NCI-H82 treated with DMSO at 0.1 percent for 48 hours (cell line): Measurements from ENCODE around the gene COL23A1.

Source experiments
- DNase-seq: peaks from one replicate; lab custom pipeline; 2025; ENCODE audit not compliant: unreplicated experiment; lab: John Stamatoyannopoulos, UW

COL23A1 gene

DNA sequence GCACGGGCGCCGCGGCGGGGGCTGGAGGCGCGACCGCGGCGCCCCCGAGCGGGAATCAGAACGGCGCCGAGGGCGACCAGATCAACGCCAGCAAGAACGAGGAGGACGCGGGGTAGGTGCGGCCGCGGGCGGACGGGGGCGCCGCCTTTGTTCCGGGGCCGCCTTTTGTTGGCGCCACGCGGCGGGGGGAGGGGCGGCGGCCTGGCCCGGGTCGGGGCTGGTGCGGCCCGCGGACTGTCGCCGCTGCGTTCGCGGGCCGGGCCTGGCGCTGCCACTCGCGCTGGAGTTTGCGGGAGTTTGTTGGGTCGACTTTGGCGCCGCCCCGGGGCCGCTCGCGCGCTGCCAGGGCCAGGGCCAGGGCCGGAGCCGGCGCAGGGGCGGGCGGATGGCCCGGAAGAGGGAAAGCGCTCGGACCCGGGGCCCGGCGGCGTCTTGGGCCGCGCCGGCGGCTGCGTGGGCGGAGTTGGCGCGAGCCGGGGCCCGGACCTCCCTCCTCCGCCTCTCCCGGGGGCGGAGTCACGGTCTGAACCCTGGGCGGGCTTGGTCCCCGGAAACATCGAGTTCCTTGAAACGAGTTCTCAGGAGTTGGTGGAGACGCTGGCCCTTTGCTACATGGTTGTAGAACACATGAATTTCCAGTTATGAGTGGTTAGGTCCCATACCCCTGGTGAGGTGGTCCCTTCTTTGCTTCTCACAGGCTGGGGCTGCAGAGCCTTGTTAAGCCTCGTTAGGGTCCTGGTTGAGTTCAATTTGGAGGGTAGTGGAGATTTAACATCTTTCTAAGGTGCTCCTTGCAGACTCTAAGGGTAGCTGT is 385.1 kb downstream of the COL23A1 start:
- DNase-seq, result no peak

DNA sequence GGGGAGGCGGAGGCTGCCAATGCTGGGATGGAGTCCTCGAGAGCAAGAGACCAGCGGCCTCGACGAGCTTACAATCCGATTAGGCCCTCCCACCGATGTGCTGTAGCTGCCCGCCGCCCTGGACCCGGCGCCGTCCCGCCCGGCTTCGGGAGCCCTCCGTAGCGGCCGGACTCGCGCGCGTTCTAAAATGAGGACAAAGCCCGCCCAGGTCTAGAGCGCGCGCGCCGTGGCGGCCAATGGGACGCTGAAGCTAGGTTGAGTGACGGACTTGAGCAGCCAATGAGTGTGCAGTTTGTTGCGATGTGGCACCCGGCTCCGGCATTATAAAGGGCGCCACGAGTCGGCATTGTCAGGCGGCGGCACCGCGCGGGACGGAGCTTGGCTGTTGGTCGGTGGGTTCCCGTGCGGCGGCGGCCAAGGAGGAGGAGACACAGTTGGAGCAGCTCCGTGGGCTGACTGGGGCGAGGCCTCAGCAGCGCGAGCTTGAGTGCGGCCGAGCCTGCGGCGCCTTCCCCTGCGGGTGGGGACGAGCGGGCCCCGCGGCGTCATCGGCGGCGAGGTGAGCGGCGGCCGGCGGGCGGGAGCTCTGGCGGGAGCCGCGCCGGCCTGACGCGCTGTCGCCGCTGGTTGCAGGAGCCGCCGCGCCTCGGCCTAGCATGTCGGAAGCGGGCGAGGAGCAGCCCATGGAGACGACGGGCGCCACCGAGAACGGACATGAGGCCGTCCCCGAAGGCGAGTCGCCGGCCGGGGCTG is 385.8 kb downstream of the COL23A1 start, which contains the start of gene HNRNPAB:
HNRNPAB (plus strand) TSS at position 352 of the 753 bp plus-strand sequence; CDS start at position 657, 305 bp downstream.
- peak; percentile 82 for DNase-seq

DNA sequence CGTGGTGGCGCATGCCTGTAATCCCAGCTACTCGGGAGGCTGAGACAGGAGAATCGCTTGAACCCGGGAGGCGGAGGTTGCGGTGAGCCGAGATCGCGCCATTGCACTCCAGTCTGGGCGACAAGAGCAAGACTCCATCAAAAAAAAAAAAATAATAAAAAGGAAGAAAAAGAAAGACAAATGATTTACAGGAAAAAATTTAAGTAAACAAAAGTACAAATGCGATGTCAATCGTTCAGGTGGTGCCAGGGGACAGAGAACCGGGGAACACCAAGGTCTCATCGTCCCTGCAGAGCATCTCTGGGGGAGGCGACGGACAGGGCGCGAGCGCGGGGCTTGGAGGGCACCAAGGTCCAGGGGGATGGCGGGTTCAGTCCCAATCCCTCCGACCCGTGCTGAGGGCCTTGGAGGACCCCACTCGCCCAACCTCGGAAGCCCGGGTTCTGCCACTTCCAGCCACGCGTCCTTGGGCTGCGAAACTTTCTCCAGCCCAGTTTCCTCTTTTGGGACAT is 386.5 kb downstream of the COL23A1 start:
- DNase-seq, result no peak

DNA sequence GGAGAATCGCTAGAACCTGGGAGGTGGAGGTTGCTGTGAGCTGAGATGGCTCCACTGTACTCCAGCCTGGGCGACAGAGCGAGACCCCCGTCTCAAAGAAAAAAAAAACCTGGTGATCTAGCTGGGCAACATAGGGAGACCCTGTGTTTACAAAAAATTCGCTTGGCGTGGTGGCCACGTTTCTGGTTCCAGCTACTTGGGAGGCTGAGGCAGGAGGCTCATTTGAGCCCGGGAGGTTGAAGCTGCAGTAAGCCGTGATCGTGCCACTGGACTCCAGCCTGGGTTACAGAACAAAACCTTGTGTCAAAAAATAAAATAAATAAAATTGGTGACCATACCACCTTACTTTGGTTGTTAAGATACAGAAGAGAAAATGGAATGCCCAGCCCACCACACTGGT is 387.7 kb downstream of the COL23A1 start:
- DNase-seq, result no peak

DNA sequence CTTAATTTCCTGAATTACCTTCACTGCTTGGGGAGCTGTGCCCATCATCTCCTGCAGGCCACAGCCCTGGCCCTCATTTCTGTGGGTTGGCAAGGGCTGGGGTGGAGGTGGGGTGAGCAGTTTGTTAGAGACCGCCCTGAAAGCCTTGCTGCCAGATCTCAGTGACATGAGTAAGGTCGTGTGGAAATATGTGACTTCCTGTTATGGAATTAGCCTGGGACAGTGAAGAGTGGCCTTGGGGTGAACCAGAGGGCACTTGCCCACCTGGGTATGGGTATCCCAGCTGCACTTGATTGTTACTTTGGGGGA is 388.3 kb downstream of the COL23A1 start:
- no peak for DNase-seq

DNA sequence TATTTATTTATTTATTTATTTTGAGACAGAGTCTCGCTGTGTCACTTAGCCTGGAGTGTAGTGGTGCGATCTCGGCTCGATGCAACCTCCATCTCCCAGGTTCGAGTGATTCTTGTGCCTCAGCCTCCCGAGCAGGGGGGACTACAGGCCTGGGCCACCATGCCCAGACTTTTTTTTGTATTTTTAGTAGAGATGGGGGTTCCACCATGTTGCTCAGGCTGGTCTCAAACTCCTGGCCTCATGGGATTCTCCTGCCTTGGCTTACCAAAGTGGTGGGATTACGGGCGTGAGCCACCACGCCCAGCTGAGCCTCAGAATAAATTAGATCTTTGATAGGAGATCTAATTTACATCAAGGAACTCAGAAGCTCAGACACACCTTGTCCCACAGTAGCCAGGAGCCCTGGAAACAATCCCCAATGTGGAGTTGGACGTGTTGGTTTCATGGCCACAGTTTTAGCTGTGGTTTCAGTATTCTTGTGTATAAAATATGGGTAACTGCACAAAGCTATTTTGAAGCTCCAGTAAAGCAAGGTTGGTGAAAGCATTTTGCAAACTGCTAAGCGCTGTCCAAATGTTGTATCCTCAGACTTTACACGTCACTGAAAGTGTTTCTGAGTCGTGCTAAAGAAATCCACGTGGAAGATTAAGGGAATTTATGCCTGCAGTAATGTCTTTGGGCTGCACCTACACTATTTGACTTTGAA is 388.8 kb downstream of the COL23A1 start:
- no peak for DNase-seq

DNA sequence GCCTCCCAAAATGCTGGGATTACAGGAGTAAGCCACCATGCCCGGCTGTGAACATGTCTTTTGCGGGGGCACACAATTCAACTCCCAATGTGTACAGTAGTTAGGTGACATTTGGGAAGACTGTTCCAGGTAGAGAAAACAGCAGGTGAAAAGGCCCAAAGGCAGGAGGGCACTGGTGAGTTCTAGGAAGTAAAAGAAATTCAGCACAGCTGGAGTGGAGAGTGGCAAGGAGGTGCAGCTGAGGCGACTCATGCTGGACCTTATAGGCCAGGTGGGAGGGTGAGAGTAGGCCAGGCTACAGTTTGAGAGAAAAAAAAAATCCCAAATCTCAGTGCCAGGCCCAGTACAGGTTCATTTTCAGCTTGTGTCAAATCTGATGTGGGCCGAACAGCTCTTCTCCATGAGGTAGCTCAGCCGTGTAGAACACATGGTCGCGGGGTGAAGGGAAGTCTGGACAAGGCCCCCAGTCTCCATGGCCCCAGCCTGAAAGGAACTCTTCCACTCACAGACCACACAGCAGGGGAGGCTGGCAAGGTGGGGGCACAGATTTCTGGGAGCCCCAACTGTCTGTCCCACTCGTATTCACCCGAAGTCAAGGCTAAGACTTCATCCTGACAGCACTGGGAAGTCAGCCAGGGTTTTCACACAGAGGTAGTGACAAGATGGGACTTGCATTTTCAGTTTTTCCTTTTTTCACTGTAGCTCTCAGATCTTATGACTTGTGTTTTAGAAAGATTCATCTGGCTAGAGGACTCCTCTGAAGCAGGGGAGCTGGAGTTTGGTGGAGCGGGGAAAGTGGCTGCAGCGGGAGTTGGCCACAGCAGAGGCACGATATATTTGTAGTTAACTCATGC is 390.4 kb downstream of the COL23A1 start:
- no peak for DNase-seq

DNA sequence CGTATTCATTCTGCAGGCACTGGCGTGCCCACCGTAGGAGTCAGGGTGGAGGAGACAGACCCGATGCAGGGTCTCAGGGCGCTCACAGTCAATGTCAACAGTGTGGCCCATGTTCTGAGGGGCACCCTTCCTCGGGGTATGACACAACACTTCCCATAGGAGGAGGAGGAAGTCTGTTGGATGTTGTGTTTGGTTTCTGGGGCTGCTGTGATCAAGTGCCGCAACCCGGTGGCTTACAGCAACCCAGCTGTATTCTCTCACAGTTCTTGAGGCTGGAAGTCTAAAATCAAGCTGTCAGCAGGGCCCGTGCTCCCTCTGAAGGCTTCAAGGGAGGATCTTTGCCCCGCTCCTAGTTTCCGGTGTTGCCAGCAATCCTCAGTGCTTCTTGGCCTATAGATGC is 391.5 kb downstream of the COL23A1 start:
- no peak for DNase-seq

DNA sequence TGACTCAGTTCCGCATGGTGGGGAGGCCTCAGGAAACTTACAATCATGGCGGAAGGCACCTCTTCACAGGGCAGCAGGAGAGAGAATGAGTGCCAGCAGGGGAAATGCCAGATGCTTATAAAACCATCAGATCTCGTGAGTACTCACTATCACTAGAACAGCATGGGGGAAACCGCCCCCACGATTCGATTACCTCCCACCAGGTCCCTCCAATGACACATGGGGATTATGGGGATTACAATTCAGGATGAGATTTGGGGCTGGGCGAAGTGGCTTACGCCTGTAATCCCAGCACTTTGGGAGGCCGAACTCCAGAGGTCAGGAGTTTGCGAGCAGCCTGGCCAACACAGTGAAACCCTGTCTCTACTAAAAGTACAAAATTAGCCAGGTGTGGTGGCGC is 392.0 kb downstream of the COL23A1 start:
- peak; percentile 58 for DNase-seq

DNA sequence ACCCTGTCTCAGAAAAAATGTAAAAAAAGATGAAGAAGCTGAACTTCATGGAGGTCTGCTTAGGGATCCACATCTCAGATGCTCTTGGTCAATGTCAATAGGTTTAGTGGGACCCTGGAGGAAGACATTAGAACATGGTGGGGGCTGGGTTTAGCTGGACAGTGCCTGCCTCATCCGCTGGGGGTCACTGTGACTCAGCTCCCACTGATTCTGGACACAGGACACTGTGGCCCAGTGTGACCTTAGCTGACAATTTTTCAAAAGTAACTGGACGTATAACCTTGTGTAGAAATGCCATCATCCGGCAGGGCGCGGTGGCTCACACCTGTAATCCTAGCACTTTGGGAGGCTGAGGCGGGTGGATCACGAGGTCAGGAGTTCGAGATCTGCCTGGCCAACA is 393.2 kb downstream of the COL23A1 start:
- no peak for DNase-seq

DNA sequence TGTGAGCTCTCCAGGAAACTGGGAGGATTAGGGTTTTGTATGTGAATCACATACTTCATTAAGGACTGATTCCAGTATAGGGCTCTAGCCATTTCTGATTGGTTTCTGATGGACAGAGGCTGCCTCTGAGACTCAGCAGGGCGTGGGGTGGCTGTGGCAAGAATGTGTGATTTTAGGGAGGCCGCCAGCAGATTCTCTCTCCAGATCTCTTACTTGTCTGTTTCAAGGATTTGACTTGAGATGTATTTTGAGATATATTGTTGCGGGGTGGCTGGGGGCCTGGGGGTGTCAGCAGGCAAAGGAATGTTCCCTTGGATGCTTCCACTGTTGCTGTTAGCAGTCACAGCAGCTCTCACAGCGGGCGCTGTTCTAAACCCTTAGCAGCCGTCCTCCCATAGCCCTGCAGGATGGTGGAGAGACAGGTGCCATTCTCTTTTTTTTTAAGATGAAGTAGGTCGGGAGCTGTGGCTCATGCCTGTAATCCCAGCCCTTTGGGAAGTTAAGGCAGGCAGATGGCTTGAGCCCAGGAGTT is 393.8 kb downstream of the COL23A1 start:
- no peak for DNase-seq

DNA sequence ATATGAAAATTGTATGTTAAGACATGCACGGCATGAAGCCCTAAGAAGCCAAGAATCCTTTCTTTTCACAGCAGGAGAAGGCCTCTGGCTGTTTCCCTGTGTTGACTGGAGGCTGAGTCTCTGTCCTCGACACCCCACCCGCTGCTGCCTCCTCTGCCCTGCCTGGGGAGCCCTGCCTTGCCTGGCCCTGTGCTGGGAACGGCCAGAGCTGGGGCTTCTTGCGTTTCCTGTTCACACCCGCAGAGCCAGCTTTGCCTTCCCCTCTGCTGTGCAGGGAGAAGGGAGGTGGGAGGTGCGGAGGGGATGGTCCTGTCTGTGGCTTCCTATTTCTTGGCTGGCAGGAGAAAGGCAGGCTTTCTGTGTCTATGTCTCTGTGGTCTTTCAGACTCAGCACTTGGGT is 396.2 kb downstream of the COL23A1 start:
- no peak for DNase-seq

DNA sequence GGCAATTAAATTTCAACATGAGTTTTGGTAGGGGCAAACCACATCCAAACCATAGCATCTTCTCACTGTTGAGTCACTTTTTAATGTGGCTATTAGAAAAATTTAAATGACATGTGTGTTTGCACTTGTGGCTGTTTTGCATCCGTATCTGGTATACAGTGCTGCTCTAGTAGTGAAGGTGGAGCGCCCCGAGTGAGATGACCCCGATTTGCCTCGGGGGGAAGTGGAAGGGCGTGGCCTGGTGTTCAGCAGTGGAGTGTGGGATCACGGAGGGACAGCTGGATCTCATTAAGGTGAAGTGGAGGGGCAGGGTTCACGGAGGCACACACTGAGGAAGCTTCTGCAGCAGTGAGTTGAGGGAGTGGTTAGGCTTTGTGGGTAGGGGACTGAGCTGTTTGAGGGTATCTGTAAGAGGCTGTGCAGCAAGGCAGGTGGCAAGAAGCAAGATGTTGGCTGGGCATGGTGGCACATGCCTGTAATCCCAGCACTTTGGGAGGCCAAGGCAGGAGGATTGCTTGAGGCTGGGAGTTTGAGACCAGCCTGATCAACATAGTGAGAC is 396.9 kb downstream of the COL23A1 start:
- no peak for DNase-seq

DNA sequence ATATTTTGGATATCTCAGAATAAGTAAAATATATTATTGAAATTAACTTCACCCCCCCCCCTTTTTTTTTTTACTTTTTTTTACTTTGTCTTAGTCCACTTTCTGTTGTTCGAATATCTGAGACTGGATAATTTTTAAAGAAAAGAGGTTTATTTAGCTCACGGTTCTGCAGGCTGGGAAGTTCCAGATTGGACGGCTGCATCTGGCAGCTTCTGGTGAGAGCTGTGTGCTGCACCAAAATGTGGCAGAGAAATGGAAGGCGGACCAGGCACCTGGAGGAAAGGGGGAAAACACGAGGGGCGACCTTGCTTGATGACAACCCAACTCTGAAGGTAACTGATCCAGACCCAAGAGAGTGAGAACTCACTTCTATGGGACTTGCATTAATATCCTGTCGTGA is 397.4 kb downstream of the COL23A1 start:
- no peak for DNase-seq

DNA sequence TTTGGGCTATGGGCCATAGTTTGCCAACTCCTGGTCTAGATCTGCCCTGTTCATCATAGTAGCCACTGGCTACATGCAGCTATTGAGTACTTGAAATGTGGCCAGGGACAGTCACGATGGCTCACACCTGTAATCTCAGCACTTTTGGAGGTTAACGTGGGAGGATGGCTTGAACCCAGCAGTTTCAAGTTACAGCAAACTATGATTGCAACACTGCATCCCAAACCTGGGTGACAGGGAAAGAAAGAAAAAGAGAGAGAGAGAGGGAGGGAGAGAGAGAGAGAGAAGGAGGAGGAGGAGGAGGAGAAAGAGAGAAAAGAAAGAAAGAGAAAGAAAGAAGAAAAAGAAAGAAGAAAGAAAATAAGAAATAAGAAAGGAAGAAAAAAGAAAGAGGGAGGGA is 397.9 kb downstream of the COL23A1 start:
- no peak for DNase-seq

DNA sequence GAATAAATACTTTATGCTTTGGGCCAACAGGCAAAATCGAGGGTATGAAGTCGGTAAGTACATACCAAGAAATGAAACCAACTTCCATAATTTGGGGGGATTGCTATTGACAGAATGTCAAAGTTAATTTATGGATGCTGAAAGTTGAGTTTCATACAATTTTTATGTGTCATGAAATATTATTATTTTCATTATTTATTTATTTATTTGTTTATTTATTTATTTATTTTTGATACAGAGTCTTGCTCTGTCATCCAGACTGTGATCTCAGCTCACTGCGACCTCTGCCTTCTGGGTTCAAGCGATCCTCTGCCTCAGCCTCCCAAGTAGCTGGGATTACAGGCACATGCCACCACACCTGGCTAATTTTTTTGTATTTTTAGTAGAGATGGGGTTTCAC is 398.5 kb downstream of the COL23A1 start:
- DNase-seq, result no peak

DNA sequence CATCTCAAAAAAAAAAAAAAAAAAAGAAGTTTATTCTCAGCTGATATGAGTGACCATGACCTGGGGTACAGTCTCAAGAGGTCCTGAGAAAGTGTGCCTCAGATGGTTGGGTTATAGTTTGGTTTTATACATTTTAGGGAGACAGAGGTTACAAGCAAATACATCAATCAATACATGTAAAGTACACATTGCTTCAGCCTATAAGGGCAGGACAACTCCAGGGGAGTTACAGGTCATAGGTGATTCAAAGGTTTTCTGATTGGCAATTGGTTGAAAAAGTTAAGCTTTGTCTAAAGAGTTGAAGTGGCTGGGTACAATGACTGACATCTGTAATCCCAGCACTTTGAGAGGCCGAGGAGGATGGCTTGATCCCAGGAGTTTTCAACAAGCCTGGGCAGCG is 400.8 kb downstream of the COL23A1 start:
- no peak for DNase-seq
